ENCODE measurements around the gene VAMP2. TPM values are rescaled to one million over a fixed set of nuclear protein-coding genes. Genes with fewer than 3 reads are reported as not detected.

VAMP2 gene
- total and polyA plus RNA-seq, 9 donors = 10.9 to 77.2 (median 61.4) TPM

- no peak overlapping the region for H3K27ac ChIP-seq (ENCODE audit: low read length)
- H3K27me3 ChIP-seq (ENCODE audit: control insufficient read depth, insufficient read depth, low read length) = no peaks in the 10 kb centered on the region
- H3K4me3 ChIP-seq (ENCODE audit: low read length) = no peak overlapping the region
- peaks cover 82% of the 10 kb centered on the region for H3K36me3 ChIP-seq (ENCODE audit: control insufficient read depth, insufficient read depth, low read length)
- peaks cover 15% of the 10 kb centered on the region for H3K4me1 ChIP-seq (ENCODE audit: control insufficient read depth, insufficient read depth, low read length)
- DNase-seq = no peak
- H3K9me3 ChIP-seq (replicated peaks; ENCODE audit: control insufficient read depth, low read depth, low read length) = no peaks in the 10 kb centered on the region
- WGBS (ENCODE audit: insufficient coverage) = 83% methylated on average over 13 of the region's 15 CpGs
These were observed 19.7 kb downstream of the VAMP2 start for GRCh38 chr17:8142887-8143580.

GRCh38 chr17:8142158-8142886 lies 20.4 kb downstream of the VAMP2 start:
- H3K27me3 ChIP-seq (ENCODE audit: control insufficient read depth, insufficient read depth, low read length) = no peaks in the 10 kb centered on the region
- H3K4me1 ChIP-seq (ENCODE audit: control insufficient read depth, insufficient read depth, low read length) = peaks cover 19% of the 10 kb centered on the region
- H3K9me3 ChIP-seq (replicated peaks; ENCODE audit: control insufficient read depth, low read depth, low read length) = no peaks in the 10 kb centered on the region
- H3K36me3 ChIP-seq (ENCODE audit: control insufficient read depth, insufficient read depth, low read length) = peaks cover 75% of the 10 kb centered on the region
- H3K27ac ChIP-seq (ENCODE audit: low read length) = no peak overlapping the region
- 87% methylated on average over 19 of the region's 23 CpGs for WGBS (ENCODE audit: insufficient coverage)
- peak; percentile 39 for DNase-seq
- H3K4me3 ChIP-seq (ENCODE audit: low read length) = no peak overlapping the region

GRCh38 chr17:8141741-8142140 lies 21.0 kb downstream of the VAMP2 start:
- Histone ChIP-seq H3K4me1 (ENCODE audit: control insufficient read depth, insufficient read depth, low read length) (peaks cover 19% of the 10 kb centered on the region), H3K27ac (ENCODE audit: low read length) (no peak overlapping the region), H3K36me3 (ENCODE audit: control insufficient read depth, insufficient read depth, low read length) (peaks cover 69% of the 10 kb centered on the region), H3K27me3 (ENCODE audit: control insufficient read depth, insufficient read depth, low read length) (no peaks in the 10 kb centered on the region), H3K9me3 (replicated peaks; ENCODE audit: control insufficient read depth, low read depth, low read length) (no peaks in the 10 kb centered on the region), H3K4me3 (ENCODE audit: low read length) (no peak overlapping the region)
- WGBS (ENCODE audit: insufficient coverage) = 89% methylated on average over 10 of the region's 11 CpGs
- DNase-seq = peak; percentile 38

- DNase-seq = no peak
- peaks cover 19% of the 10 kb centered on the region for H3K4me1 ChIP-seq (ENCODE audit: control insufficient read depth, insufficient read depth, low read length)
- no CpG with 5 or more reads among the region's 7 CpGs for WGBS (ENCODE audit: insufficient coverage)
- H3K27ac ChIP-seq (ENCODE audit: low read length) = no peak overlapping the region
- H3K36me3 ChIP-seq (ENCODE audit: control insufficient read depth, insufficient read depth, low read length) = peaks cover 62% of the 10 kb centered on the region
- no peaks in the 10 kb centered on the region for H3K9me3 ChIP-seq (replicated peaks; ENCODE audit: control insufficient read depth, low read depth, low read length)
- no peaks in the 10 kb centered on the region for H3K27me3 ChIP-seq (ENCODE audit: control insufficient read depth, insufficient read depth, low read length)
- H3K4me3 ChIP-seq (ENCODE audit: low read length) = no peak overlapping the region
These were observed 21.7 kb downstream of the VAMP2 start for GRCh38 chr17:8141045-8141444.

- DNase-seq = peak; percentile 46
- H3K27me3 ChIP-seq (ENCODE audit: control insufficient read depth, insufficient read depth, low read length) = no peaks in the 10 kb centered on the region
- H3K4me3 ChIP-seq (ENCODE audit: low read length) = no peak overlapping the region
- H3K36me3 ChIP-seq (ENCODE audit: control insufficient read depth, insufficient read depth, low read length) = peaks cover 55% of the 10 kb centered on the region
- no peak overlapping the region for H3K27ac ChIP-seq (ENCODE audit: low read length)
- no peaks in the 10 kb centered on the region for H3K9me3 ChIP-seq (replicated peaks; ENCODE audit: control insufficient read depth, low read depth, low read length)
- peaks cover 19% of the 10 kb centered on the region for H3K4me1 ChIP-seq (ENCODE audit: control insufficient read depth, insufficient read depth, low read length)
- 93% methylated on average over 5 of the region's 18 CpGs for WGBS (ENCODE audit: insufficient coverage)
These were observed 22.4 kb downstream of the VAMP2 start for GRCh38 chr17:8140065-8141029.

GRCh38 chr17:8138672-8139371 lies 23.9 kb downstream of the VAMP2 start:
- Histone ChIP-seq H3K9me3 (replicated peaks; ENCODE audit: control insufficient read depth, low read depth, low read length) (no peaks in the 10 kb centered on the region), H3K27ac (ENCODE audit: low read length) (peak overlapping the region; percentile 98), H3K4me1 (ENCODE audit: control insufficient read depth, insufficient read depth, low read length) (peaks cover 19% of the 10 kb centered on the region), H3K36me3 (ENCODE audit: control insufficient read depth, insufficient read depth, low read length) (peaks cover 40% of the 10 kb centered on the region), H3K4me3 (ENCODE audit: low read length) (peak overlapping the region; percentile 42), H3K27me3 (ENCODE audit: control insufficient read depth, insufficient read depth, low read length) (no peaks in the 10 kb centered on the region)
- WGBS (ENCODE audit: insufficient coverage) = 0% methylated on average over 38 of the region's 46 CpGs
- DNase-seq = peak; percentile 99

- no peak for DNase-seq
- WGBS (ENCODE audit: insufficient coverage) = 0% methylated on average over 7 of the region's 7 CpGs
- Histone ChIP-seq H3K36me3 (ENCODE audit: control insufficient read depth, insufficient read depth, low read length) (peaks cover 35% of the 10 kb centered on the region), H3K27ac (ENCODE audit: low read length) (peak overlapping the region; percentile 98), H3K9me3 (replicated peaks; ENCODE audit: control insufficient read depth, low read depth, low read length) (no peaks in the 10 kb centered on the region), H3K27me3 (ENCODE audit: control insufficient read depth, insufficient read depth, low read length) (no peaks in the 10 kb centered on the region), H3K4me1 (ENCODE audit: control insufficient read depth, insufficient read depth, low read length) (peaks cover 19% of the 10 kb centered on the region), H3K4me3 (ENCODE audit: low read length) (peak overlapping the region; percentile 33)
These were observed 24.4 kb downstream of the VAMP2 start for GRCh38 chr17:8138374-8138671.

GRCh38 chr17:8137645-8138373 lies 24.9 kb downstream of the VAMP2 start:
- Histone ChIP-seq H3K4me1 (ENCODE audit: control insufficient read depth, insufficient read depth, low read length) (peaks cover 19% of the 10 kb centered on the region), H3K4me3 (ENCODE audit: low read length) (peak overlapping the region; percentile 33), H3K9me3 (replicated peaks; ENCODE audit: control insufficient read depth, low read depth, low read length) (no peaks in the 10 kb centered on the region), H3K27ac (ENCODE audit: low read length) (peak overlapping the region; percentile 98), H3K36me3 (ENCODE audit: control insufficient read depth, insufficient read depth, low read length) (peaks cover 30% of the 10 kb centered on the region), H3K27me3 (ENCODE audit: control insufficient read depth, insufficient read depth, low read length) (no peaks in the 10 kb centered on the region)
- DNase-seq = peak; percentile 23
- WGBS (ENCODE audit: insufficient coverage) = 33% methylated on average over 14 of the region's 21 CpGs

GRCh38 chr17:8133941-8134340 lies 28.8 kb downstream of the VAMP2 start:
- H3K4me1 ChIP-seq (ENCODE audit: control insufficient read depth, insufficient read depth, low read length) = peaks cover 12% of the 10 kb centered on the region
- H3K27ac ChIP-seq (ENCODE audit: low read length) = no peak overlapping the region
- WGBS (ENCODE audit: insufficient coverage) = 85% methylated on average over 3 of the region's 4 CpGs
- no peak overlapping the region for H3K4me3 ChIP-seq (ENCODE audit: low read length)
- no peaks in the 10 kb centered on the region for H3K9me3 ChIP-seq (replicated peaks; ENCODE audit: control insufficient read depth, low read depth, low read length)
- peaks cover 12% of the 10 kb centered on the region for H3K27me3 ChIP-seq (ENCODE audit: control insufficient read depth, insufficient read depth, low read length)
- no peaks in the 10 kb centered on the region for H3K36me3 ChIP-seq (ENCODE audit: control insufficient read depth, insufficient read depth, low read length)
- DNase-seq = no peak

All from muscle of leg (tissue), 11 donors.